HG02610 (cell line): ENCODE measurements around the gene CPNE4.
A peak's percentile ranks its signal among the peaks of the same experiment; 100 is the strongest.

Experiments used
- ATAC-seq: cut with Tn5 transposase; IDR thresholded peaks from one replicate; pipeline ENCODE4 v1.9.1; 2021; ENCODE audit warnings: mild to moderate bottlenecking, moderate library complexity; ENCODE audit not compliant: unreplicated experiment

Gene CPNE4

GRCh38 chr3:131744765-131745164, 290.0 kb downstream of the CPNE4 start:
- no peak for ATAC-seq

- no peak for ATAC-seq
Measured at GRCh38 chr3:131743126-131743525, 291.7 kb downstream of the CPNE4 start.

- no peak for ATAC-seq
Measured at GRCh38 chr3:131739211-131739610, 295.6 kb downstream of the CPNE4 start.

GRCh38 chr3:131738095-131738494, 296.7 kb downstream of the CPNE4 start:
- ATAC-seq = no peak

GRCh38 chr3:131735544-131735943, 299.3 kb downstream of the CPNE4 start:
- no peak for ATAC-seq

- no peak for ATAC-seq
Measured at GRCh38 chr3:131735116-131735515, 299.7 kb downstream of the CPNE4 start.

GRCh38 chr3:131733086-131733841, 301.6 kb downstream of the CPNE4 start:
- ATAC-seq = no peak

- ATAC-seq = peak; percentile 56
Measured at GRCh38 chr3:131731709-131732108, 303.1 kb downstream of the CPNE4 start.

- ATAC-seq = no peak
Measured at GRCh38 chr3:131730581-131730980, 304.2 kb downstream of the CPNE4 start.

GRCh38 chr3:131729643-131730017, 305.2 kb downstream of the CPNE4 start:
- no peak for ATAC-seq

- ATAC-seq = no peak
Measured at GRCh38 chr3:131728898-131729642, 305.7 kb downstream of the CPNE4 start.

GRCh38 chr3:131725414-131725813, 309.4 kb downstream of the CPNE4 start:
- ATAC-seq = no peak

- no peak for ATAC-seq
Measured at GRCh38 chr3:131723343-131723742, 311.5 kb downstream of the CPNE4 start.

- ATAC-seq = no peak
Measured at GRCh38 chr3:131717493-131717892, 317.3 kb downstream of the CPNE4 start.

- no peak for ATAC-seq
Measured at GRCh38 chr3:131716943-131717342, 317.9 kb downstream of the CPNE4 start.

GRCh38 chr3:131716007-131716406, 318.8 kb downstream of the CPNE4 start:
- no peak for ATAC-seq

- ATAC-seq = peak; percentile 93
Measured at GRCh38 chr3:131714585-131715220, 320.1 kb downstream of the CPNE4 start.

GRCh38 chr3:131713416-131714123, 321.2 kb downstream of the CPNE4 start:
- no peak for ATAC-seq

- ATAC-seq = no peak
Measured at GRCh38 chr3:131712662-131713061, 322.2 kb downstream of the CPNE4 start.

- peak; percentile 22 for ATAC-seq
Measured at GRCh38 chr3:131711114-131711768, 323.6 kb downstream of the CPNE4 start.

- ATAC-seq = no peak
Measured at GRCh38 chr3:131708241-131708640, 326.6 kb downstream of the CPNE4 start.
